NK-92 (cell line): ENCODE results near the gene SPDYE2.
"Not testable (repeated sequence)": the region's sequence is repeated elsewhere in the genome, so short reads cannot be mapped to it uniquely, and the experiment has no call there.

Experiments used
- DNase-seq: peaks from one replicate; lab custom pipeline; 2025; ENCODE audit not compliant: unreplicated experiment; lab: John Stamatoyannopoulos, UW

The SPDYE2 gene

DNA sequence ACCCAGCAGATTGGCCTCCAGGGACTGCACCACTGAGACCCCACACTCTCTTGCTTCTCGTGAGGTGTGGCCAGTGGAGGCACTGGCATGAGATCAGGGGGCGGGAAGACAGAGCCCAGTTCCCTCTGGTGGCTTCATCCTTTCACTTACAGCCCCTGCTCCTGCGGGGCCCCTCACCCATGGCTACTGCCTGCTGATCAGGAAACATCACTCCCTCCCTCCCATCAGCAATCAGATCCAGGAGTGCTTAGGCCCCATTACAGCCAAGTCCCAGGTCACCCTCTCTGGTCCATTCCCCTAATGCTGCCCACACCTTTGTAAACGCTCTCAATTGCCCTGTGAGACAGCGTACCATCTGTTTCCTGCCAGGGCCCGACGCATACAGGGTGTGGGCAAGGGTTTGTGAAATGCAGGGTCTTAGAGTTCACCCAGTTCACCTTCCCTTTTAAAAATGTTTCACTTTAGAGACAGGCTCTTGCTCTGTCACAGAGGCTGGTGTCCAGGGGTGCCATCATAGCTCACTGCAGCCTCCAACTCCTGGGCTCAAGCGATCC, 15.9 kb upstream of the SPDYE2 start:
- not testable (repeated sequence) for DNase-seq

DNA sequence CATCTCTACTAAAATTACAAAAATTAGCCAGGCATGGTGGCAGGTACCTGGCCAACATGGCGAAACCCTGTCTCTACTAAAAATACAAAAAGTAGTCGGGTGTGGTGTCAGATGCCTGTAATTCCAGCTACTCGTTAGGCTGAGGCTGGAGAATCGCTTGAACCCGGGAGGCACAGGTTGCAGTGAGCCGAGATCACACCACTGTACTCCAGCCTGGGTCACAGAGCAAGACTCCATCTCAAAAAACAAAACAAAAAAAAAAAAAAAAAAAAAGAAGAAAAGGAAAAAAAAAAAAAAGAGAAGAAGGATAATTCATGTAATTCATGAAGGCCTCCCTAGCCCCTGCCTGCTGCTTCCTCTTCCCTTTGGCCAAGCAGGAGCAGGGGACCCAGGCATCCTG, 10.4 kb upstream of the SPDYE2 start:
- DNase-seq, result not testable (repeated sequence)

DNA sequence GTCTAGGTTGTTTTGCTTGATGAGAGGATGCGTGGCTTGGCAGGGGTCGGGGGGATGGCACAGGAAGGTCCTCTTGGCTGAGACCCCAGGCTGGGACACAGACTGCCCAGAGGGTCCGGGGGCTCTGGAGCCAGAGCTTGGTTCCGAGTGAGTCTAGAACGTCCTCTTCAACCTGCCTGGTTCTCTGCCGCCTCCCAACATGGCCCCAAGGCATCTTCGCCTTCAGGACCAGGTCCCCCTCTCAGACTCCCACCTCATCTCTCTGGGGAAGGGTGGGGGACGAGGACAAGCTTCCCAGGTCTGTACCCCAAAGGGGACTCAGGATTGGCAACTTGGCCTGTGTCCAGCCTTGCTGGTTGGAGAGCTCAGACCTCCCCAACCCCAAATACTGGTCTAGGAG, 8.9 kb upstream of the SPDYE2 start:
- DNase-seq, result not testable (repeated sequence)

GRCh38 chr7:102542771-102543170, 8.3 kb upstream of the SPDYE2 start:
- DNase-seq, result not testable (repeated sequence)

DNA sequence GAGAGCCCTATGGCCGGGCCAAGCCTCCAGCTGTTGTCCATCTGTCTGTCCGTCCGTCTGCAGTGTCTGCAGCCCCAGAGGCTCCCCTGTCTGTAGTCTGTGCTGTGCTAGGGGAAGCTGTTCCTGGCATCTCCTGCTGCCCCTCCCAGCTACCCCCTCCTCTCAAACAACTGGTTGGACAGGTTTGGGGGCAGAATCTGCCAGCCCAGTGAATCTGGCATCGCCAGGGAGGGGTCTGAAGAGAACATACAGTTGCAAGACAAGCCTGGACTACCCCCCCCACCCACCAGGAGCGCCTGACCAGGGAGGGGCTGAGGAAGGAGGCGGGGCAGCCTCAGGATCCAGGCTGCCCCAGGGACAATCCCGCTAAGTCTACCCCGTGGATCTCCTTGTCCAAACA, 7.4 kb upstream of the SPDYE2 start, which contains the start of gene UPK3BL2:
Gene UPK3BL2 (minus strand): TSS at position 101 of the 400 bp plus-strand sequence. CDS start 60 bp downstream, at position 41.
- DNase-seq, result not testable (repeated sequence)

DNA sequence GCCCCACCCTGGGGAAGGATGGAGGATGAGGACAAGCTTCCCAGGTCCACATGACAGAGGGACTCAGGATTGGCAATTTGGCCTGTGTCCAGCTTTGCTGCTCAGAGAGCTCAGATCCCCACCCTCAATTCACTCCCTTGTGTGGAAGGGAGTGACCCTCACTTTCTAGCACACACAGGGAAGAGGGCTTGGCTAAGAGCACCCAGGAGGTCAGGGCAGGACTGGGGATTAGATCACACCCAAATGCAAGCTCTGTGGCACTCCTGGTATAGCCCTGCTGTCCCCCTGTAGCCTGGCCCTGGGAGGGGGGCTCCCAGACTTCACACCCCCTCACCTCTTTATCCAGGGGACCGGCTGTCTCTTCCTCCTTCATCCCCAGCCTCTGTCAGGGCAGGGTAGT, 6.7 kb upstream of the SPDYE2 start:
- DNase-seq, result not testable (repeated sequence)

GRCh38 chr7:102545288-102545687, 5.7 kb upstream of the SPDYE2 start:
- not testable (repeated sequence) for DNase-seq

DNA sequence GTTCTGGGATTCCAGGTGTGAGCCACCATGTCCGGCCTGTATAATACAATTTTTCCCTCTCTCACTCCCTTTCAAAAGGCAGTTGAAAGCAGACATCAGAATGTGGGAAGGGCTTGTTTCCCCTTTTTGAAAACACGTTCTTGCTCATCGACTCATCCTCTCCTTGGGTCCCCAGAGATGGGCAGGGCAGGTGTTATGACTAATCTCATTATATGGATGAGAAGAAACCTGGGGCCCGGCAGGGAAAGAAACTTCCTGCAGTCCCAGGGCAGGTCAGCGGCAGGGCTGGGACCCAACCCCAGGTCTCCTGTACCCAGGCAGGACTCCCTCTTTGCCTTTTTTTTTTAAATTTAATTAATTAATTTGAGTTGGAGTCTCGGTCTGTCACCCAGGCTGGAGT, 4.7 kb upstream of the SPDYE2 start:
- not testable (repeated sequence) for DNase-seq

DNA sequence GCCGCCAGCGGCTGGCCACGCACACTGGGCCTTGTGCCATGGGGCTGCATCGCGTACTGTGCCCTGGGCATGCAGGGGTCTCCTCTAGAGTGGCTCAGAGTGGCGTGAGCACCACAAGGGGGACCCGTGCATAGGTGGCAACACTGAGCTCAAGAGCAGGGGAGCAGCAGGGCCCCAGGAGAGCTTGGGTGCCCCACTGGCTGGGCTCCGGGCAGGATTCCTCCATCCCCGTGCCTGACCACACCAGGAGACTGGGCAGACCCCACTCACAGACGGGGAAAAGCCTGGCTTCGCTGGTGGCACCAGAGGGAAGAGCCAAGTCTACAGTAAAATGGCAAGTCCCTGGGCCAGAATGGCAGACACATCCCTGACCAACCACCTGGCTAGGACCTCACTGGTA, 17.6 kb downstream of the SPDYE2 start:
- DNase-seq, result not testable (repeated sequence)

- DNase-seq, result not testable (repeated sequence)
Measured at GRCh38 chr7:102572261-102573239, 21.5 kb downstream of the SPDYE2 start, which contains the start of gene POLR2J3. Gene POLR2J3 (minus strand): TSS chr7:102572583. CDS start chr7:102572521, 62 bp downstream.

- not testable (repeated sequence) for DNase-seq
Measured at GRCh38 chr7:102574607-102575006, 23.6 kb downstream of the SPDYE2 start.

DNA sequence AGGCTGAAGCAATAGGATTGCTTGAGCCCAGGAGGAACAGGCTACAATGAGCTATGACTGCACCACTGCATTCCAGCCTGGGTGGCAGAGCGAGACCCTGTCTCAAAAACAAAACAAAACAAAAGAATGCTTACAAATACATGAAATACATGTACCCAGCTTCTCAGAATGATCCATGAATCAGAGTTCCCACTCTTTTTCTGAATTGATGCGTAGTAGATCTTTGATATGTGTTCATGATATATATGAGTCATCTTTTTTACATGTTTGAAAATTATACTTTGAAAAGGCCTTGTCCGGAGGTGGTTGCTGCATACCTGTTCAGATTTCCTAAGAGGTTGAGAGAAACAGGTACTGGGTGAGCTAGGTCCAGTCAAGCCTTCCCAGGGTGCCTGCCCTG, 25.3 kb downstream of the SPDYE2 start:
- DNase-seq, result not testable (repeated sequence)

DNA sequence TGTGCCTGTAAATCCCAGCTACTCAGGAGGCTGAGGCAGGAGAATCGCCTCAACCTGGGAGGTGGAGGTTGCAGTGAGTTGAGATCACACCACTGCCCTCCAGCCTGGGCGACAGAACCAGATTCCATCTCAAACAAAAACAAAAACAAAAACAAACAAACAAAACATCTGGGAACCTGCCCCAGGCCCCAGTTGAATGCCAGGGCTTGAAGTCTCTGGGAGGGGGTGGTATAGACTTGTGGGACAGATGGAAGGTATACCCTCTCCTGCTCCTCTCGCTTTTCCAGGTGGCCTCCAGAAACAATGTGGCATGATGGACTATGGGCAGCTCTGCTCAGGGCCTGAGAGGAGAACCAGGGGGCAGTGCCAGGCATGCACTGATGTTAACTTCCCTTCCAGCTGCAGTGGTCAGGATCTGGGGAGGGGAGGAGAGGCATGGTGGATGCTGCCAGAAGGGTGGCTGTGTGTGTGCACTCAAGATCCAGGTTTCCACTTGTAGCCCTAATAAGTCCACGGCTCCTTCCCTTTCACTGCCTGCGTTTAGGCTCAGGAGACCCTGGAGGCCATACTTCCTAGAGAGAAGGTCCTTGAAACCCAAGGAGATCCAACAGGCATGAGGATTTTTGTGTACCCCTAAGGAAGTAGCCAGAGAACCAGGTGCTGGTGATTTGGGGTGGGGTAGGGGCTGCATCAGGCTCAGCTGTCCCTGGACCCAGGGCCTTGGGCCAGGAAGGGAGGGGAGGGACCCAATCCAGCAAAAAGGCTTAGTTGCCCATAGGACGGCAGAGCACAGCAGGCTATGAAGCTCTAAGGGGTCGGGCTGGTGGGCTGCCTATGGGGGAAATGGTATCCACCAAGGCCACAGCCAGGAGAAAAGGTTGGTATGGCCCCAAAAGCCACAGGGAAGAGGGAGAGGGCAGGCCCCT, 26.6 kb downstream of the SPDYE2 start:
- DNase-seq, result not testable (repeated sequence)

DNA sequence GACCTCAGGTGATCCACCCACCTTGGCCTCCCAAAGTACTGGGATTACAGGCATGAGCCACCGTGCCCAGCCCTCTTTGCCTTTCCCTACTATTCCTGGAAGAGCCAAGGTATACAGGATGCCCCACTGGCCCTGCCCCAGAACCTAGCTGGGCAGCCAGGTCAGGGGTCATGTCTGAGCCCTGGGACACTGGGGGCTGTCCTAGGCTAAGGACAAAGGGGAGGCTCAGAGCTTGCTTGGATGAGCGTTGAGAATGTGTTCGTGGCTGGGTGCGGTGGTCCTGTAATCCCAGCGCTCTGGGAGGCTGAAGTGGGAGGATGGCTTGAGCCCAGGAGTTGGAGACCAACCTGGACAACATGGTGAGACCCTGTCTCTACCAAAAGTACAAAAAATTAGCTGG, 27.5 kb downstream of the SPDYE2 start:
- DNase-seq, result not testable (repeated sequence)

- not testable (repeated sequence) for DNase-seq
Measured at GRCh38 chr7:102581722-102582121, 30.7 kb downstream of the SPDYE2 start.

GRCh38 chr7:102583495-102583894, 32.5 kb downstream of the SPDYE2 start:
- DNase-seq, result not testable (repeated sequence)

GRCh38 chr7:102589857-102590256, 38.8 kb downstream of the SPDYE2 start:
- DNase-seq, result not testable (repeated sequence)

GRCh38 chr7:102592477-102593019, 41.5 kb downstream of the SPDYE2 start:
- DNase-seq, result not testable (repeated sequence)

DNA sequence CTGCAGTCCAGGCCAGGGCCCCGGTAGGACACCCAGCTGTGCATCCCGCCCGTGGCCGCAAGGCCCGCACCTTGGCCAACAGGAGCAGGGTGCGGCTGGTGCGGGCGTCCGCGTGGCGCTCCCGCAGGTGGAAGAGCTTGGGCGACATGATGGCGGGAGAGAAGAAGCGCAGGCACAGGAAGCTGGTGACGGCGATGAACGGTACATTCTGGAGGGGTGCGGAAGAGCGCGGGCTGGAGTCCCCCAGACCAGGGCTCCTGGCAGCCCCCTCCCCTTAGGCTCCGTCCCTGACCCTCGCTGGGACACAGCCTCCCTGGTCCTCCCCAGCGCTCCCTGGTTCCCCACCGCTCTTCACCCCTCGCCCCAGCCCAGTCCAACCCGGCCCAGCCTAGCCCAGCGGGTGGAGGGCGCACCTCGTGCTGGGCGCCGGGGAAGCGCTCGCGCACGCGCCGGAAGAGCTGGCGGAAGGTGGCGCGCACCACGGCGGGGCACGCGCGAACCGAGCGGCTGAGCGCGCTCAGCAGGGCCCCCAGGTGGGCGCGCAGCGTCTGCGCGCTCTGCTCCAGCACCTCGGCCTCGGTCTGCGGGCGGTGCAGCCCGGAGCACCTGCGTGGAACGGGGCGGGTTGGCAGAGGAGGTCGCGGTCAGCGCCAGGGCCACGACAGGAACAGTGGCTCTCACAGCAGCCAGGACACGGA, 42.8 kb downstream of the SPDYE2 start:
- DNase-seq, result not testable (repeated sequence)

GRCh38 chr7:102596036-102596435, 45.0 kb downstream of the SPDYE2 start:
- not testable (repeated sequence) for DNase-seq
